OCI-M2 (cell line): Measurements from ENCODE around the gene SNX22.

Source experiments
- DNase-seq: peaks from one replicate; lab custom pipeline; 2025; ENCODE audit not compliant: unreplicated experiment; lab: John Stamatoyannopoulos, UW

The SNX22 gene

GRCh38 chr15:64133623-64134344 is 17.7 kb upstream of the SNX22 start:
- DNase-seq = no peak

- DNase-seq = no peak
These were observed 17.1 kb upstream of the SNX22 start for GRCh38 chr15:64134345-64134829.

- DNase-seq = no peak
These were observed 15.2 kb upstream of the SNX22 start for GRCh38 chr15:64136347-64136746.

- DNase-seq = no peak
These were observed 14.2 kb upstream of the SNX22 start for GRCh38 chr15:64137226-64137833.

GRCh38 chr15:64138331-64138941 is 13.1 kb upstream of the SNX22 start:
- no peak for DNase-seq

- DNase-seq = no peak
These were observed 9.6 kb upstream of the SNX22 start for GRCh38 chr15:64141798-64142512.

- no peak for DNase-seq
These were observed 8.3 kb upstream of the SNX22 start for GRCh38 chr15:64143276-64143675.

GRCh38 chr15:64144192-64144564 is 7.4 kb upstream of the SNX22 start:
- DNase-seq = no peak

GRCh38 chr15:64144565-64145281 is 6.8 kb upstream of the SNX22 start:
- no peak for DNase-seq

GRCh38 chr15:64146041-64146440 is 5.5 kb upstream of the SNX22 start:
- DNase-seq = no peak

- no peak for DNase-seq
These were observed 5.0 kb upstream of the SNX22 start for GRCh38 chr15:64146520-64146884.

GRCh38 chr15:64146885-64147681 is 4.4 kb upstream of the SNX22 start:
- DNase-seq = no peak

- DNase-seq = no peak
These were observed 3.4 kb upstream of the SNX22 start for GRCh38 chr15:64148168-64148567.

- DNase-seq = no peak
These were observed 3.0 kb upstream of the SNX22 start for GRCh38 chr15:64148581-64148980.

GRCh38 chr15:64149424-64149823 is 2.1 kb upstream of the SNX22 start:
- no peak for DNase-seq

- peak; percentile 36 for DNase-seq
These were observed 1.5 kb upstream of the SNX22 start for GRCh38 chr15:64149893-64150578.

- DNase-seq = no peak
These were observed 1.2 kb downstream of the SNX22 start for GRCh38 chr15:64152507-64153387.

- peak; percentile 60 for DNase-seq
These were observed 2.2 kb downstream of the SNX22 start for GRCh38 chr15:64153480-64154367.
